ENCODE results near the gene DMGDH. TPM values are rescaled to one million over a fixed set of nuclear protein-coding genes. Genes with fewer than 3 reads are reported as not detected.

DMGDH gene
- total and polyA plus RNA-seq, 2 of the 4 experiments (the other 2 are of a cell fraction): 0.18 TPM; not detected in 1

DNA sequence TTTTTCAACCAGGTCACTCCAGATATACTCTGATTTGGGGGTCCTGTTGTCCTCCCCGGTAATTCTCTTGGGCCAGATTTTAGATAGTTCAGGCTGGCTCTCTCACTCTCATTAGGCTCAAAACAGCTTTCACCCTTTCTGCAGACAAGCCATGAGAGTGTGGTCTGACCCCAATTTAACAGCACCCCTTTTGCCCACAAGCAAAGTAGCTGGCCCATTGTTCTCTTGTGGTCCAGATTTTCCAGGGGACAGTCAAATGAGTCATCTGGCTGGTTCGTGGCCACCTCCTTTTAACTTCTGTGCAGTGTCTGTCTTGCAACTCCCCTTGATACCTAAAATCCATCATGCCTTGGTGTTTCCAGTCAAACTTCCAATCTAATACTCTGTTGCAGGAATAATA lies 16.6 kb upstream of the DMGDH start:
- no peak overlapping the region for H3K4me2 ChIP-seq (ENCODE audit: low read depth, low read length)
- H3K79me1 ChIP-seq (ENCODE audit: low read depth in 1 of 2, low read length in 2 of 2): no peaks in the 10 kb centered on the region
- no peak overlapping the region for H3K4ac ChIP-seq (ENCODE audit: low read depth, low read length)
- H2BK120ac ChIP-seq (ENCODE audit: low read depth, low read length): no peak overlapping the region
- 83% methylated on average over 1 of the region's 2 CpGs; no CpG with 5 or more reads in 1 of the 2 experiments for WGBS, 2 experiments (ENCODE audit: extremely low coverage in 2 of 2, insufficient read length in 1 of 2)
- no peaks in the 10 kb centered on the region for H3K4me1 ChIP-seq (ENCODE audit: control insufficient read depth, insufficient read depth, low read length)
- H2BK20ac ChIP-seq (ENCODE audit: low read depth, low read length): no peak overlapping the region
- ChIA-PET CTCF (no interaction called here), POLR2A (ENCODE audit: unreplicated experiment) (no interaction called here)
- H3K9me3 ChIP-seq (ENCODE audit: control insufficient read depth, insufficient read depth, low read length): no peaks in the 10 kb centered on the region
- H2BK5ac ChIP-seq (ENCODE audit: low read depth, low read length, poor library complexity, severe bottlenecking): no peak overlapping the region
- ATAC-seq (ENCODE audit: low read depth) (no peak), DNase-seq (no peak)
- no peak overlapping the region for H3K56ac ChIP-seq (ENCODE audit: extremely low read depth, insufficient read depth, low read length)
- H4K8ac ChIP-seq (ENCODE audit: low read depth in 2 of 2, low read length in 2 of 2): no peak overlapping the region
- no peak overlapping the region for H3K27ac ChIP-seq (ENCODE audit: insufficient read depth, low read length)
- no peak overlapping the region for H3K18ac ChIP-seq (ENCODE audit: low read depth, low read length)
- TF ChIP-seq USF2 (IDR thresholded peaks at IDR 0.05; ENCODE audit: low read depth, low read length): no peak
- TF ChIP-seq BHLHE40 (IDR thresholded peaks at IDR 0.05; ENCODE audit: low read depth, low read length): no peak
- TF ChIP-seq, protein P1, sequence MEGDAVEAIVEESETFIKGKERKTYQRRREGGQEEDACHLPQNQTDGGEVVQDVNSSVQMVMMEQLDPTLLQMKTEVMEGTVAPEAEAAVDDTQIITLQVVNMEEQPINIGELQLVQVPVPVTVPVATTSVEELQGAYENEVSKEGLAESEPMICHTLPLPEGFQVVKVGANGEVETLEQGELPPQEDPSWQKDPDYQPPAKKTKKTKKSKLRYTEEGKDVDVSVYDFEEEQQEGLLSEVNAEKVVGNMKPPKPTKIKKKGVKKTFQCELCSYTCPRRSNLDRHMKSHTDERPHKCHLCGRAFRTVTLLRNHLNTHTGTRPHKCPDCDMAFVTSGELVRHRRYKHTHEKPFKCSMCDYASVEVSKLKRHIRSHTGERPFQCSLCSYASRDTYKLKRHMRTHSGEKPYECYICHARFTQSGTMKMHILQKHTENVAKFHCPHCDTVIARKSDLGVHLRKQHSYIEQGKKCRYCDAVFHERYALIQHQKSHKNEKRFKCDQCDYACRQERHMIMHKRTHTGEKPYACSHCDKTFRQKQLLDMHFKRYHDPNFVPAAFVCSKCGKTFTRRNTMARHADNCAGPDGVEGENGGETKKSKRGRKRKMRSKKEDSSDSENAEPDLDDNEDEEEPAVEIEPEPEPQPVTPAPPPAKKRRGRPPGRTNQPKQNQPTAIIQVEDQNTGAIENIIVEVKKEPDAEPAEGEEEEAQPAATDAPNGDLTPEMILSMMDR (conservative IDR thresholded peaks at IDR 0.05; ENCODE audit: low read depth, low read length): no peak
- no peak for TF ChIP-seq NFE2L2 (IDR thresholded peaks at IDR 0.05; ENCODE audit: low read depth, low read length)
- no peak for TF ChIP-seq SMC3 (IDR thresholded peaks at IDR 0.05; ENCODE audit: low read depth, low read length)
- no peak for TF ChIP-seq MAFK (IDR thresholded peaks at IDR 0.05; ENCODE audit: low read depth, low read length)
- no peak for TF ChIP-seq CEBPB (IDR thresholded peaks at IDR 0.05; ENCODE audit: low read depth, low read length)
- TF ChIP-seq RFX5 (IDR thresholded peaks at IDR 0.05; ENCODE audit: low read depth, low read length): no peak
- TF ChIP-seq CHD1 (IDR thresholded peaks at IDR 0.05; ENCODE audit: low read depth, low read length): no peak
- TF ChIP-seq MXI1 (IDR thresholded peaks at IDR 0.05; ENCODE audit: borderline replicate concordance, low read depth, low read length): no peak
- no peak for TF ChIP-seq POLR2A (IDR thresholded peaks at IDR 0.05; ENCODE audit: low read depth, low read length)
- no peak for TF ChIP-seq RAD21 (IDR thresholded peaks at IDR 0.05; ENCODE audit: low read length)
- TF ChIP-seq RCOR1 (IDR thresholded peaks at IDR 0.05; ENCODE audit: insufficient replicate concordance, low read length): no peak
- no peak for TF ChIP-seq MAZ (IDR thresholded peaks at IDR 0.05; ENCODE audit: borderline replicate concordance, low read depth, low read length)
- no peak for TF ChIP-seq FOS (IDR thresholded peaks at IDR 0.05; ENCODE audit: low read depth, low read length)
- TF ChIP-seq ELK1 (IDR thresholded peaks at IDR 0.05; ENCODE audit: borderline replicate concordance, low read depth, low read length): no peak
- no peaks in the 10 kb centered on the region for H3K9me1 ChIP-seq (ENCODE audit: insufficient read depth, low read length)
- H3K23ac ChIP-seq (ENCODE audit: low read depth, low read length): no peak overlapping the region
- H3K9ac ChIP-seq (ENCODE audit: low read depth, low read length): no peak overlapping the region
- intact Hi-C loops (cut with micrococcal nuclease) (no loop called here), in situ Hi-C loops (cut with MboI; ENCODE audit: low sequenced_read_pairs) (no loop called here), dilution Hi-C loops (cut with HindIII; ENCODE audit: low sequenced_read_pairs, unreplicated experiment) (no loop called here)
- no peak overlapping the region for H4K5ac ChIP-seq (ENCODE audit: low read depth, low read length)
- no peak overlapping the region for H4K91ac ChIP-seq (ENCODE audit: insufficient read depth, low read depth, low read length)
- H2AK9ac ChIP-seq (replicated peaks; ENCODE audit: low read depth, low read length, poor library complexity): no peak overlapping the region
- H3K36me3 ChIP-seq (ENCODE audit: control insufficient read depth, insufficient read depth, low read length): no peaks in the 10 kb centered on the region
- no peak overlapping the region for H3K4me3 ChIP-seq (ENCODE audit: insufficient read depth, low read depth, low read length)
- no peaks in the 10 kb centered on the region for H4K20me1 ChIP-seq (ENCODE audit: insufficient read depth, low read length)
- H3K27me3 ChIP-seq (ENCODE audit: control insufficient read depth, insufficient read depth, low read length): no peaks in the 10 kb centered on the region
- H2BK15ac ChIP-seq (ENCODE audit: low read depth, low read length): no peak overlapping the region
- H3K14ac ChIP-seq (replicated peaks; ENCODE audit: low read depth, low read length): no peak overlapping the region
- no peak overlapping the region for H2AFZ ChIP-seq (replicated peaks; ENCODE audit: low read length, poor library complexity)
- BruUV-seq (replicated peaks): no TSS peak
- no peak overlapping the region for H2AK5ac ChIP-seq (ENCODE audit: low read depth, low read length)
